GM19372 (cell line): ENCODE measurements around the gene SHMT1.
"Not testable (repeated sequence)": the region's sequence is repeated elsewhere in the genome, so short reads cannot be mapped to it uniquely, and the experiment has no call there.

Source experiments
- ATAC-seq: cut with Tn5 transposase; IDR thresholded peaks from one replicate; pipeline ENCODE4 v1.9.1; 2021; ENCODE audit warnings: mild to moderate bottlenecking, low read depth, moderate library complexity; ENCODE audit not compliant: unreplicated experiment

SHMT1 gene

GRCh38 chr17:18379246-18380146, 16.1 kb upstream of the SHMT1 start:
- no peak for ATAC-seq

- not testable (repeated sequence) for ATAC-seq
These were observed 15.3 kb upstream of the SHMT1 start for GRCh38 chr17:18378614-18379013.

GRCh38 chr17:18378205-18378505, 14.8 kb upstream of the SHMT1 start:
- ATAC-seq = no peak

- ATAC-seq = no peak
These were observed 14.3 kb upstream of the SHMT1 start, which contains the start of gene EVPLL for GRCh38 chr17:18377437-18378204. EVPLL (plus strand) TSS chr17:18377778; CDS start chr17:18380938, 3,160 bp downstream.

- no peak for ATAC-seq
These were observed 10.9 kb upstream of the SHMT1 start for GRCh38 chr17:18374216-18374615.

- not testable (repeated sequence) for ATAC-seq
These were observed 9.8 kb upstream of the SHMT1 start for GRCh38 chr17:18373181-18373580.

GRCh38 chr17:18371455-18371854, 8.1 kb upstream of the SHMT1 start:
- no peak for ATAC-seq

GRCh38 chr17:18370761-18371160, 7.4 kb upstream of the SHMT1 start:
- ATAC-seq = no peak

- no peak for ATAC-seq
These were observed 5.6 kb upstream of the SHMT1 start for GRCh38 chr17:18368946-18369345.

GRCh38 chr17:18364166-18364565, 816 bp upstream of the SHMT1 start:
- no peak for ATAC-seq

- ATAC-seq = no peak
These were observed 651 bp downstream of the SHMT1 start for GRCh38 chr17:18362698-18363100.

- no peak for ATAC-seq
These were observed 1.3 kb downstream of the SHMT1 start for GRCh38 chr17:18361837-18362697.

GRCh38 chr17:18360518-18360917, 2.8 kb downstream of the SHMT1 start:
- ATAC-seq = no peak

- ATAC-seq = no peak
These were observed 6.7 kb downstream of the SHMT1 start for GRCh38 chr17:18356624-18357023.

GRCh38 chr17:18353541-18353940, 9.8 kb downstream of the SHMT1 start:
- no peak for ATAC-seq

GRCh38 chr17:18344021-18344420, 19.3 kb downstream of the SHMT1 start:
- no peak for ATAC-seq

- ATAC-seq = no peak
These were observed 23.4 kb downstream of the SHMT1 start for GRCh38 chr17:18339933-18340332.

- not testable (repeated sequence) for ATAC-seq
These were observed 25.2 kb downstream of the SHMT1 start for GRCh38 chr17:18338158-18338557.

- no peak for ATAC-seq
These were observed 30.4 kb downstream of the SHMT1 start for GRCh38 chr17:18332909-18333489.

- ATAC-seq = no peak
These were observed 31.5 kb downstream of the SHMT1 start for GRCh38 chr17:18331879-18332278.
